Activated CD8-positive, alpha-beta memory T cell treated with anti-CD3 and anti-CD28 coated beads, Interleukin-2, amount 50 U/mL, for 24 hours (primary cell): ENCODE data around the gene PARD6A.

Experiments used
- DNase-seq: peaks from one replicate; pipeline ENCODE4 v3.0.0-alpha.2; 2020; ENCODE audit errors: extremely low read depth

The PARD6A gene

GRCh38 chr16:67653789-67654402, 6.9 kb upstream of the PARD6A start:
- DNase-seq: no peak

- DNase-seq: no peak
Measured at GRCh38 chr16:67654403-67654911, 6.3 kb upstream of the PARD6A start.

- no peak for DNase-seq
Measured at GRCh38 chr16:67655363-67655762, 5.4 kb upstream of the PARD6A start.

GRCh38 chr16:67656344-67657016, 4.3 kb upstream of the PARD6A start:
- no peak for DNase-seq

- no peak for DNase-seq
Measured at GRCh38 chr16:67657017-67657608, 3.6 kb upstream of the PARD6A start.

- no peak for DNase-seq
Measured at GRCh38 chr16:67657751-67658518, 2.8 kb upstream of the PARD6A start.

- no peak for DNase-seq
Measured at GRCh38 chr16:67658849-67659674, 1.7 kb upstream of the PARD6A start.

GRCh38 chr16:67659675-67660563, 841 bp upstream of the PARD6A start, which contains the start of gene ACD:
ACD (minus strand) TSS chr16:67660260; CDS start chr16:67660220, 40 bp downstream.
- peak; percentile 76 for DNase-seq

GRCh38 chr16:67661101-67661761, 471 bp downstream of the PARD6A start:
- no peak for DNase-seq

GRCh38 chr16:67661886-67662652, 1.3 kb downstream of the PARD6A start:
- no peak for DNase-seq

- no peak for DNase-seq
Measured at GRCh38 chr16:67662653-67663010, 1.9 kb downstream of the PARD6A start.

- DNase-seq: no peak
Measured at GRCh38 chr16:67663151-67663876, 2.6 kb downstream of the PARD6A start.

- DNase-seq: no peak
Measured at GRCh38 chr16:67663877-67664222, 3.1 kb downstream of the PARD6A start.

- DNase-seq: no peak
Measured at GRCh38 chr16:67664258-67664657, 3.5 kb downstream of the PARD6A start.

GRCh38 chr16:67664871-67665270, 4.1 kb downstream of the PARD6A start:
- DNase-seq: no peak

- DNase-seq: no peak
Measured at GRCh38 chr16:67665598-67665997, 4.8 kb downstream of the PARD6A start.

GRCh38 chr16:67666032-67666551, 5.3 kb downstream of the PARD6A start:
- DNase-seq: no peak
